HEK293 (cell line): Measurements from ENCODE around the gene TOP2A.

Experiments
- CTCF ChIA-PET: fragments of 350-600 bp; formaldehyde crosslinking; extraction: SDS; loops from one replicate; lab custom pipeline; 2021; ENCODE audit warnings: antibody characterized with exemption; lab: Yijun Ruan, JAX
- POLR2A ChIA-PET: fragments of 300-600 bp; formaldehyde crosslinking; extraction: SDS; loops from one replicate; lab custom pipeline; 2020; ENCODE audit warnings: antibody characterized with exemption, inconsistent platforms; lab: Yijun Ruan, JAX
- H3K27ac ChIP-seq: fragments of 200-500 bp; sonication (Bioruptor generic); 2 replicates; pipeline ENCODE4 v1.5.1; 2014; ENCODE audit warnings: low read depth, low read length, control low read depth, inconsistent platforms; ENCODE audit errors: extremely low read depth
- H3K36me3 ChIP-seq, 2 experiments: fragments of 200-500 bp in 1 of 2; sonication (Bioruptor generic) in 1 of 2; 1 replicate in 1 of 2; 2 replicates in 1 of 2; pipeline ENCODE4 v1.5.1; 2014 to 2017; ENCODE audit warnings: inconsistent platforms in 2 of 2, low read length in 2 of 2; ENCODE audit not compliant: control insufficient read depth in 2 of 2, insufficient read depth in 1 of 2
- H3K4me1 ChIP-seq: fragments of 200-500 bp; sonication (Bioruptor generic); 2 replicates; pipeline ENCODE4 v1.5.1; 2014; ENCODE audit warnings: mild to moderate bottlenecking, low read length, inconsistent platforms; ENCODE audit not compliant: control insufficient read depth, insufficient read depth
- H3K4me3 ChIP-seq: 2 replicates; pipeline ENCODE4 v1.5.1; 2011; ENCODE audit warnings: low read depth, mild to moderate bottlenecking, control low read depth, low read length, moderate library complexity
- H3K9me3 ChIP-seq: fragments of 200-500 bp; sonication (Bioruptor generic); 2 replicates; pipeline ENCODE4 v1.5.1; 2014; ENCODE audit warnings: low read depth, low read length, inconsistent platforms; ENCODE audit not compliant: control insufficient read depth, insufficient read depth
- KLF16 ChIP-seq: fragments of 450-650 bp; formaldehyde crosslinking; IDR thresholded peaks from 2 replicates; pipeline ENCODE4 v1.5.1; 2017; ENCODE audit warnings: missing biosample characterization, missing genetic modification characterization
- KLF9 ChIP-seq: fragments of 450-650 bp; formaldehyde crosslinking; IDR thresholded peaks from 2 replicates; pipeline ENCODE4 v1.5.1; 2016; ENCODE audit warnings: missing biosample characterization, missing genetic modification characterization, low read depth
- REPIN1 ChIP-seq: fragments of 450-650 bp; formaldehyde crosslinking; IDR thresholded peaks from 2 replicates; pipeline ENCODE4 v1.5.1; 2017; ENCODE audit warnings: missing biosample characterization, missing genetic modification characterization, low read depth
- SP3 ChIP-seq: fragments of 450-650 bp; formaldehyde crosslinking; IDR thresholded peaks from 2 replicates; pipeline ENCODE4 v1.5.1; 2016; ENCODE audit warnings: missing biosample characterization, missing genetic modification characterization
- SP7 ChIP-seq: fragments of 450-650 bp; formaldehyde crosslinking; IDR thresholded peaks from 2 replicates; pipeline ENCODE4 v1.5.1; 2016; ENCODE audit warnings: missing biosample characterization, missing genetic modification characterization
- ZBTB17 ChIP-seq: fragments of 450-650 bp; formaldehyde crosslinking; IDR thresholded peaks from 2 replicates; pipeline ENCODE4 v1.5.1; 2016; ENCODE audit warnings: missing biosample characterization, missing genetic modification characterization
- ZFP37 ChIP-seq: fragments of 450-650 bp; formaldehyde crosslinking; IDR thresholded peaks from 2 replicates; pipeline ENCODE4 v1.5.1; 2016; ENCODE audit warnings: missing biosample characterization, missing genetic modification characterization
- ZNF19 ChIP-seq: fragments of 450-650 bp; formaldehyde crosslinking; IDR thresholded peaks from 2 replicates; pipeline ENCODE4; 2016; ENCODE audit warnings: missing biosample characterization, missing genetic modification characterization, low read depth
- ZNF324 ChIP-seq: fragments of 450-650 bp; formaldehyde crosslinking; IDR thresholded peaks from 2 replicates; pipeline ENCODE4 v1.5.1; 2016; ENCODE audit warnings: missing biosample characterization, missing genetic modification characterization
- ZNF335 ChIP-seq: fragments of 450-650 bp; formaldehyde crosslinking; conservative IDR thresholded peaks from 2 replicates; pipeline ENCODE4 v1.5.1; 2016; ENCODE audit warnings: missing biosample characterization, missing genetic modification characterization
- ZNF391 ChIP-seq: fragments of 450-650 bp; formaldehyde crosslinking; IDR thresholded peaks from 2 replicates; pipeline ENCODE4 v1.5.1; 2016; ENCODE audit warnings: low read depth, missing biosample characterization, missing genetic modification characterization, borderline replicate concordance
- ZNF501 ChIP-seq: fragments of 450-650 bp; formaldehyde crosslinking; IDR thresholded peaks from 2 replicates; pipeline ENCODE4 v1.5.1; 2016; ENCODE audit warnings: missing biosample characterization, missing genetic modification characterization
- ZNF514 ChIP-seq: fragments of 450-650 bp; formaldehyde crosslinking; IDR thresholded peaks from 2 replicates; pipeline ENCODE4 v1.5.1; 2016; ENCODE audit warnings: missing biosample characterization, missing genetic modification characterization
- ZNF629 ChIP-seq: fragments of 450-650 bp; formaldehyde crosslinking; IDR thresholded peaks from 2 replicates; pipeline ENCODE4 v1.5.1; 2017; ENCODE audit warnings: missing biosample characterization, missing genetic modification characterization
- ZNF707 ChIP-seq: fragments of 450-650 bp; formaldehyde crosslinking; IDR thresholded peaks from 2 replicates; pipeline ENCODE4 v1.5.1; 2016; ENCODE audit warnings: missing biosample characterization, missing genetic modification characterization
- ZSCAN23 ChIP-seq: fragments of 450-650 bp; formaldehyde crosslinking; IDR thresholded peaks from 2 replicates; pipeline ENCODE4 v1.5.1; 2016; ENCODE audit warnings: missing biosample characterization, missing genetic modification characterization
- TF ChIP-seq, protein P1 (sequence below): fragments of 450-650 bp; formaldehyde crosslinking; IDR thresholded peaks from 2 replicates; pipeline ENCODE4 v1.5.1; 2016; ENCODE audit warnings: missing biosample characterization, missing genetic modification characterization
- TF ChIP-seq, protein P2 (sequence below): fragments of 450-650 bp; formaldehyde crosslinking; IDR thresholded peaks from 2 replicates; pipeline ENCODE4 v1.5.1; 2016; ENCODE audit warnings: missing biosample characterization, missing genetic modification characterization, borderline replicate concordance
- TF ChIP-seq, protein P3 (sequence below): fragments of 450-650 bp; formaldehyde crosslinking; IDR thresholded peaks from 2 replicates; pipeline ENCODE4 v1.5.1; 2016; ENCODE audit warnings: missing biosample characterization, missing genetic modification characterization
- TF ChIP-seq, protein P4 (sequence below): fragments of 450-650 bp; formaldehyde crosslinking; IDR thresholded peaks from 2 replicates; pipeline ENCODE4 v1.5.1; 2016; ENCODE audit warnings: missing biosample characterization, missing genetic modification characterization
- TF ChIP-seq, protein P5 (sequence below): fragments of 450-650 bp; formaldehyde crosslinking; IDR thresholded peaks from 2 replicates; pipeline ENCODE4 v1.5.1; 2017; ENCODE audit warnings: missing biosample characterization, missing genetic modification characterization
- TF ChIP-seq, protein P6 (sequence below): fragments of 450-650 bp; formaldehyde crosslinking; IDR thresholded peaks from 2 replicates; pipeline ENCODE4 v1.5.1; 2016; ENCODE audit warnings: missing biosample characterization, missing genetic modification characterization

The TOP2A gene

GRCh38 chr17:40341808-40342503 is 75.7 kb downstream of the TOP2A start:
- POLR2A ChIA-PET, result interaction anchor here (0.6 to 4.4 kb wide), 11 partner anchors 12 to 202 kb away, joined by 3 to 33 read pairs (median 4); partner anchors contain the start of genes CASC3 and RARA
- H3K4me1 ChIP-seq, result peaks cover 28% of the 10 kb centered on the region
- no peak for TF ChIP-seq ZNF629
- TF ChIP-seq, protein P1, sequence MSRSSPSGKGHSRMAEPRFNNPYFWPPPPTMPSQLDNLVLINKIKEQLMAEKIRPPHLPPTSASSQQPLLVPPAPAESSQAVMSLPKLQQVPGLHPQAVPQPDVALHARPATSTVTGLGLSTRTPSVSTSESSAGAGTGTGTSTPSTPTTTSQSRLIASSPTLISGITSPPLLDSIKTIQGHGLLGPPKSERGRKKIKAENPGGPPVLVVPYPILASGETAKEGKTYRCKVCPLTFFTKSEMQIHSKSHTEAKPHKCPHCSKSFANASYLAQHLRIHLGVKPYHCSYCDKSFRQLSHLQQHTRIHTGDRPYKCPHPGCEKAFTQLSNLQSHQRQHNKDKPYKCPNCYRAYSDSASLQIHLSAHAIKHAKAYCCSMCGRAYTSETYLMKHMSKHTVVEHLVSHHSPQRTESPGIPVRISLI, result no peak
- TF ChIP-seq REPIN1, result no peak
- peak; percentile 57 for TF ChIP-seq SP7
- TF ChIP-seq ZNF391, result peak; percentile 71; the same call in 1 of the 2 replicates
- TF ChIP-seq ZNF514 (tag by site-specific recombination), result no peak
- TF ChIP-seq, protein P2, sequence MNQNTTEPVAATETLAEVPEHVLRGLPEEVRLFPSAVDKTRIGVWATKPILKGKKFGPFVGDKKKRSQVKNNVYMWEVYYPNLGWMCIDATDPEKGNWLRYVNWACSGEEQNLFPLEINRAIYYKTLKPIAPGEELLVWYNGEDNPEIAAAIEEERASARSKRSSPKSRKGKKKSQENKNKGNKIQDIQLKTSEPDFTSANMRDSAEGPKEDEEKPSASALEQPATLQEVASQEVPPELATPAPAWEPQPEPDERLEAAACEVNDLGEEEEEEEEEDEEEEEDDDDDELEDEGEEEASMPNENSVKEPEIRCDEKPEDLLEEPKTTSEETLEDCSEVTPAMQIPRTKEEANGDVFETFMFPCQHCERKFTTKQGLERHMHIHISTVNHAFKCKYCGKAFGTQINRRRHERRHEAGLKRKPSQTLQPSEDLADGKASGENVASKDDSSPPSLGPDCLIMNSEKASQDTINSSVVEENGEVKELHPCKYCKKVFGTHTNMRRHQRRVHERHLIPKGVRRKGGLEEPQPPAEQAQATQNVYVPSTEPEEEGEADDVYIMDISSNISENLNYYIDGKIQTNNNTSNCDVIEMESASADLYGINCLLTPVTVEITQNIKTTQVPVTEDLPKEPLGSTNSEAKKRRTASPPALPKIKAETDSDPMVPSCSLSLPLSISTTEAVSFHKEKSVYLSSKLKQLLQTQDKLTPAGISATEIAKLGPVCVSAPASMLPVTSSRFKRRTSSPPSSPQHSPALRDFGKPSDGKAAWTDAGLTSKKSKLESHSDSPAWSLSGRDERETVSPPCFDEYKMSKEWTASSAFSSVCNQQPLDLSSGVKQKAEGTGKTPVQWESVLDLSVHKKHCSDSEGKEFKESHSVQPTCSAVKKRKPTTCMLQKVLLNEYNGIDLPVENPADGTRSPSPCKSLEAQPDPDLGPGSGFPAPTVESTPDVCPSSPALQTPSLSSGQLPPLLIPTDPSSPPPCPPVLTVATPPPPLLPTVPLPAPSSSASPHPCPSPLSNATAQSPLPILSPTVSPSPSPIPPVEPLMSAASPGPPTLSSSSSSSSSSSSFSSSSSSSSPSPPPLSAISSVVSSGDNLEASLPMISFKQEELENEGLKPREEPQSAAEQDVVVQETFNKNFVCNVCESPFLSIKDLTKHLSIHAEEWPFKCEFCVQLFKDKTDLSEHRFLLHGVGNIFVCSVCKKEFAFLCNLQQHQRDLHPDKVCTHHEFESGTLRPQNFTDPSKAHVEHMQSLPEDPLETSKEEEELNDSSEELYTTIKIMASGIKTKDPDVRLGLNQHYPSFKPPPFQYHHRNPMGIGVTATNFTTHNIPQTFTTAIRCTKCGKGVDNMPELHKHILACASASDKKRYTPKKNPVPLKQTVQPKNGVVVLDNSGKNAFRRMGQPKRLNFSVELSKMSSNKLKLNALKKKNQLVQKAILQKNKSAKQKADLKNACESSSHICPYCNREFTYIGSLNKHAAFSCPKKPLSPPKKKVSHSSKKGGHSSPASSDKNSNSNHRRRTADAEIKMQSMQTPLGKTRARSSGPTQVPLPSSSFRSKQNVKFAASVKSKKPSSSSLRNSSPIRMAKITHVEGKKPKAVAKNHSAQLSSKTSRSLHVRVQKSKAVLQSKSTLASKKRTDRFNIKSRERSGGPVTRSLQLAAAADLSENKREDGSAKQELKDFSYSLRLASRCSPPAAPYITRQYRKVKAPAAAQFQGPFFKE (tag by site-specific recombination), result no peak
- TF ChIP-seq KLF16 (tag by site-specific recombination), result peak; percentile 83; the same call in 1 of the 2 replicates
- TF ChIP-seq, protein P3, sequence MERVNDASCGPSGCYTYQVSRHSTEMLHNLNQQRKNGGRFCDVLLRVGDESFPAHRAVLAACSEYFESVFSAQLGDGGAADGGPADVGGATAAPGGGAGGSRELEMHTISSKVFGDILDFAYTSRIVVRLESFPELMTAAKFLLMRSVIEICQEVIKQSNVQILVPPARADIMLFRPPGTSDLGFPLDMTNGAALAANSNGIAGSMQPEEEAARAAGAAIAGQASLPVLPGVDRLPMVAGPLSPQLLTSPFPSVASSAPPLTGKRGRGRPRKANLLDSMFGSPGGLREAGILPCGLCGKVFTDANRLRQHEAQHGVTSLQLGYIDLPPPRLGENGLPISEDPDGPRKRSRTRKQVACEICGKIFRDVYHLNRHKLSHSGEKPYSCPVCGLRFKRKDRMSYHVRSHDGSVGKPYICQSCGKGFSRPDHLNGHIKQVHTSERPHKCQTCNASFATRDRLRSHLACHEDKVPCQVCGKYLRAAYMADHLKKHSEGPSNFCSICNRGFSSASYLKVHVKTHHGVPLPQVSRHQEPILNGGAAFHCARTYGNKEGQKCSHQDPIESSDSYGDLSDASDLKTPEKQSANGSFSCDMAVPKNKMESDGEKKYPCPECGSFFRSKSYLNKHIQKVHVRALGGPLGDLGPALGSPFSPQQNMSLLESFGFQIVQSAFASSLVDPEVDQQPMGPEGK (tag by site-specific recombination), result peak; percentile 86
- TF ChIP-seq, protein P4, sequence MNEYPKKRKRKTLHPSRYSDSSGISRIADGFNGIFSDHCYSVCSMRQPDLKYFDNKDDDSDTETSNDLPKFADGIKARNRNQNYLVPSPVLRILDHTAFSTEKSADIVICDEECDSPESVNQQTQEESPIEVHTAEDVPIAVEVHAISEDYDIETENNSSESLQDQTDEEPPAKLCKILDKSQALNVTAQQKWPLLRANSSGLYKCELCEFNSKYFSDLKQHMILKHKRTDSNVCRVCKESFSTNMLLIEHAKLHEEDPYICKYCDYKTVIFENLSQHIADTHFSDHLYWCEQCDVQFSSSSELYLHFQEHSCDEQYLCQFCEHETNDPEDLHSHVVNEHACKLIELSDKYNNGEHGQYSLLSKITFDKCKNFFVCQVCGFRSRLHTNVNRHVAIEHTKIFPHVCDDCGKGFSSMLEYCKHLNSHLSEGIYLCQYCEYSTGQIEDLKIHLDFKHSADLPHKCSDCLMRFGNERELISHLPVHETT (tag by site-specific recombination), result peak; percentile 26; the same call in 1 of the 2 replicates
- TF ChIP-seq ZNF501 (tag by site-specific recombination), result peak; percentile 55; the same call in 1 of the 2 replicates
- no peak for TF ChIP-seq ZNF19 (tag by site-specific recombination)
- peak; percentile 81 for TF ChIP-seq KLF9 (tag by site-specific recombination)
- no peak for TF ChIP-seq ZFP37 (tag by site-specific recombination)
- TF ChIP-seq ZNF335 (tag by site-specific recombination), result peak; percentile 74; the same call in 1 of the 2 replicates
- TF ChIP-seq, protein P5, sequence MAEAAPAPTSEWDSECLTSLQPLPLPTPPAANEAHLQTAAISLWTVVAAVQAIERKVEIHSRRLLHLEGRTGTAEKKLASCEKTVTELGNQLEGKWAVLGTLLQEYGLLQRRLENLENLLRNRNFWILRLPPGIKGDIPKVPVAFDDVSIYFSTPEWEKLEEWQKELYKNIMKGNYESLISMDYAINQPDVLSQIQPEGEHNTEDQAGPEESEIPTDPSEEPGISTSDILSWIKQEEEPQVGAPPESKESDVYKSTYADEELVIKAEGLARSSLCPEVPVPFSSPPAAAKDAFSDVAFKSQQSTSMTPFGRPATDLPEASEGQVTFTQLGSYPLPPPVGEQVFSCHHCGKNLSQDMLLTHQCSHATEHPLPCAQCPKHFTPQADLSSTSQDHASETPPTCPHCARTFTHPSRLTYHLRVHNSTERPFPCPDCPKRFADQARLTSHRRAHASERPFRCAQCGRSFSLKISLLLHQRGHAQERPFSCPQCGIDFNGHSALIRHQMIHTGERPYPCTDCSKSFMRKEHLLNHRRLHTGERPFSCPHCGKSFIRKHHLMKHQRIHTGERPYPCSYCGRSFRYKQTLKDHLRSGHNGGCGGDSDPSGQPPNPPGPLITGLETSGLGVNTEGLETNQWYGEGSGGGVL (tag by site-specific recombination), result peak; percentile 99
- TF ChIP-seq SP3 (tag by site-specific recombination), result peak; percentile 90
- peak; percentile 61 for TF ChIP-seq ZNF324 (tag by site-specific recombination)
- no peak for TF ChIP-seq ZNF707 (tag by site-specific recombination)
- TF ChIP-seq, protein P6, sequence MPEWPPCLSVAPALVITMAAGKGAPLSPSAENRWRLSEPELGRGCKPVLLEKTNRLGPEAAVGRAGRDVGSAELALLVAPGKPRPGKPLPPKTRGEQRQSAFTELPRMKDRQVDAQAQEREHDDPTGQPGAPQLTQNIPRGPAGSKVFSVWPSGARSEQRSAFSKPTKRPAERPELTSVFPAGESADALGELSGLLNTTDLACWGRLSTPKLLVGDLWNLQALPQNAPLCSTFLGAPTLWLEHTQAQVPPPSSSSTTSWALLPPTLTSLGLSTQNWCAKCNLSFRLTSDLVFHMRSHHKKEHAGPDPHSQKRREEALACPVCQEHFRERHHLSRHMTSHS, result no peak
- peak; percentile 76 for TF ChIP-seq ZBTB17
- TF ChIP-seq ZSCAN23 (tag by site-specific recombination), result peak; percentile 44; the same call in 1 of the 2 replicates

More at GRCh38 chr17:40341808-40342503, 75.7 kb downstream of the TOP2A start:
- Histone ChIP-seq H3K9me3 (no peaks in the 10 kb centered on the region), H3K4me3 (peak overlapping the region; percentile 69), H3K27ac (peak overlapping the region; percentile 77), H3K36me3 (peaks cover 0 to 4% of the 10 kb centered on the region in 2 experiments; a peak in 2 of 3 replicates)
- CTCF ChIA-PET, result interaction anchor here (0.6 to 2.1 kb wide), 4 partner anchors 35 to 144 kb away, joined by 3 to 7 read pairs (median 4); no protein-coding TSS in a partner anchor
